GM12878 (cell line): Measurements from ENCODE around the gene PROSER2. TPM values are rescaled to one million over a fixed set of nuclear protein-coding genes. Genes with fewer than 3 reads are reported as not detected.

Experiments used
- ATAC-seq: fragments of 200-7000 bp; cut with Tn5 transposase; 3 replicates; pipeline ENCODE4 v1.9.1; 2020; ENCODE audit warnings: mild to moderate bottlenecking, moderate library complexity
- BruUV-seq: library from RNA; stranded (reverse); fragments of 400-500 nt; replicated peaks from 2 replicates; lab custom pipeline; 2021; lab: Mats Ljungman, UMichigan
- CTCF ChIA-PET: fragments of 300-600 bp; sonication (Branson Sonifier 250); formaldehyde crosslinking; extraction: SDS; loops from one replicate; lab custom pipeline; 2021; ENCODE audit warnings: inconsistent platforms; lab: Yijun Ruan, JAX
- POLR2A ChIA-PET: fragments of 350-600 bp; formaldehyde crosslinking; extraction: SDS; loops from one replicate; lab custom pipeline; 2021; ENCODE audit warnings: inconsistent platforms; lab: Charles Lee
- RAD21 ChIA-PET: fragments of 300-600 bp; sonication (Branson Sonifier 250); formaldehyde crosslinking; loops from one replicate; lab custom pipeline; 2023; ENCODE audit warnings: antibody characterized with exemption; ENCODE audit not compliant: unreplicated experiment; lab: Charles Lee
- SMC1A ChIA-PET: fragments of 300-600 bp; sonication (Branson Sonifier 250); formaldehyde crosslinking; loops from one replicate; lab custom pipeline; 2023; ENCODE audit not compliant: unreplicated experiment, uncharacterized antibody; lab: Charles Lee
- DNase-seq: peaks from one replicate; pipeline ENCODE4 v3.0.0-alpha.2; 2011; ENCODE audit warnings: low read depth, low spot score
- FAIRE-seq: peaks from 3 replicates; lab custom pipeline; 2011; peaks lifted over from hg19 to GRCh38; lab: Jason Lieb, UNC
- H2AFZ ChIP-seq: 2 replicates; pipeline ENCODE4 v1.6.0; 2011; ENCODE audit warnings: low read depth, low read length, control low read depth; ENCODE audit not compliant: control insufficient read depth
- H3K27ac ChIP-seq: 2 replicates; pipeline ENCODE4 v1.5.1; 2011; ENCODE audit warnings: control low read depth; ENCODE audit not compliant: control insufficient read depth, insufficient read depth
- H3K27me3 ChIP-seq, 2 experiments: replicated peaks in 1 of 2; 2 replicates each; pipeline versions ENCODE4 v1.6.0 to v1.6.1; 2011; ENCODE audit warnings: low read length in 1 of 2; ENCODE audit not compliant: control insufficient read depth in 2 of 2, insufficient read depth in 2 of 2
- H3K36me3 ChIP-seq, 2 experiments: 2 replicates each; pipeline ENCODE4 v1.5.1; 2011; ENCODE audit warnings: low read length in 1 of 2; ENCODE audit not compliant: control insufficient read depth in 2 of 2, insufficient read depth in 2 of 2
- H3K4me1 ChIP-seq: 2 replicates; pipeline ENCODE4 v1.6.1; 2011; ENCODE audit warnings: mild to moderate bottlenecking, low read length, moderate library complexity, mixed read lengths; ENCODE audit not compliant: control insufficient read depth, insufficient read depth
- H3K4me2 ChIP-seq: 2 replicates; pipeline ENCODE4 v1.6.0; 2011; ENCODE audit warnings: control low read depth; ENCODE audit not compliant: control insufficient read depth, insufficient read depth
- H3K4me3 ChIP-seq: fragments of 200-600 bp; sonication (generic); 2 replicates; pipeline ENCODE4 v1.5.1; 2016
- H3K79me2 ChIP-seq: 2 replicates; pipeline ENCODE4 v1.6.0; 2011; ENCODE audit warnings: low read length; ENCODE audit not compliant: control insufficient read depth, insufficient read depth
- H3K9ac ChIP-seq: 2 replicates; pipeline ENCODE4 v1.8.0; 2011; ENCODE audit warnings: low read length, control low read depth, mixed read lengths; ENCODE audit not compliant: control insufficient read depth, insufficient read depth
- H3K9me3 ChIP-seq: replicated peaks from 3 replicates; pipeline ENCODE4 v1.5.1; 2011; ENCODE audit warnings: mild to moderate bottlenecking, low read length; ENCODE audit not compliant: control insufficient read depth, insufficient read depth
- H4K20me1 ChIP-seq: 2 replicates; pipeline ENCODE4 v1.6.0; 2011; ENCODE audit not compliant: control insufficient read depth, insufficient read depth
- BCL11A ChIP-seq: IDR thresholded peaks from 2 replicates; pipeline ENCODE4 v1.6.1; 2011; ENCODE audit warnings: low read depth, low read length
- BMI1 ChIP-seq: fragments of 450-650 bp; IDR thresholded peaks from 2 replicates; pipeline ENCODE4 v1.6.1; 2016; ENCODE audit warnings: mild to moderate bottlenecking, moderate library complexity, borderline replicate concordance
- CBFB ChIP-seq: IDR thresholded peaks from 2 replicates; pipeline ENCODE4 v1.6.1; 2016; ENCODE audit warnings: antibody characterized with exemption, low read depth
- E4F1 ChIP-seq: fragments of 450-650 bp; IDR thresholded peaks from 2 replicates; pipeline ENCODE4 v1.6.1; 2018; ENCODE audit warnings: borderline replicate concordance, mild to moderate bottlenecking; ENCODE audit not compliant: partially characterized antibody
- GABPA ChIP-seq: IDR thresholded peaks from 2 replicates; pipeline ENCODE4 v1.6.1; 2014; ENCODE audit warnings: antibody characterized with exemption, low read depth, mild to moderate bottlenecking, inconsistent platforms
- JUNB ChIP-seq: IDR thresholded peaks from 2 replicates; pipeline ENCODE4 v1.6.1; 2016; ENCODE audit warnings: antibody characterized with exemption, mild to moderate bottlenecking
- NKRF ChIP-seq: fragments of 450-650 bp; conservative IDR thresholded peaks from 2 replicates; pipeline ENCODE4 v1.6.1; 2017; ENCODE audit warnings: mild to moderate bottlenecking, moderate library complexity
- PAX8 ChIP-seq: fragments of 450-650 bp; IDR thresholded peaks from 2 replicates; pipeline ENCODE4 v1.6.1; 2017; ENCODE audit warnings: mild to moderate bottlenecking, moderate library complexity
- TARDBP ChIP-seq: IDR thresholded peaks from 2 replicates; pipeline ENCODE4 v1.6.1; 2016; ENCODE audit warnings: borderline replicate concordance
- WGBS: methylation state at CpG from one replicate; pipeline ENCODE4 v1.1.6; 2016; ENCODE audit warnings: low lambda C conversion rate; ENCODE audit not compliant: insufficient replicate concordance, insufficient coverage; ENCODE audit errors: missing lambda C conversion rate; 5-methylcytosine and 5-hydroxymethylcytosine counted together
- in situ Hi-C: fragments of 300-500 bp; cut with MboI; formaldehyde crosslinking; loops from 9 replicates; pipeline ENCODE4 v1.14.3; 2018; ENCODE audit warnings: mixed read lengths
- intact Hi-C: fragments of 100-400 bp; cut with micrococcal nuclease; formaldehyde crosslinking; loops from one replicate; pipeline ENCODE4 v1.14.2; 2022; ENCODE audit not compliant: unreplicated experiment
- polyA plus RNA-seq, 11 experiments: library from polyadenylated mRNA; depleted of rRNA in 4 of 11; unstranded in 6 of 11; stranded (reverse) in 5 of 11; fragments of >200 nt; fragmentation: Nextera tagmentation in 4 of 11; fragmentation: Illumina TruSeq in 1 of 11; extraction: Ambion mirVana in 4 of 11; extraction: Trizol in 1 of 11; gene quantifications; 1 replicate in 1 of 11; 2 replicates in 10 of 11; pipeline versions ENCODE4 v1.2.1 to v1.2.3, GENCODE V29; 2011 to 2016; ENCODE audit warnings: inconsistent platforms in 2 of 11, missing spikeins in 2 of 11, low read depth in 1 of 11
- total RNA-seq, 4 experiments: library from RNA; depleted of rRNA in 3 of 4; stranded (reverse); fragments of >200 nt in 3 of 4; fragmentation: Illumina TruSeq in 1 of 4; extraction: Trizol in 1 of 4; gene quantifications; 2 replicates each; pipeline versions ENCODE4 v1.2.1 to v1.2.3, GENCODE V29; 2013 to 2021
- TF ChIP-seq, protein P1 (sequence below): IDR thresholded peaks from 2 replicates; pipeline ENCODE4 v1.6.1; 2012; ENCODE audit warnings: low read depth, low read length, improper control_type of control experiment
- TF ChIP-seq, protein P2 (sequence below): IDR thresholded peaks from 2 replicates; pipeline ENCODE4 v1.6.1; 2011; ENCODE audit warnings: borderline replicate concordance, low read depth, mild to moderate bottlenecking, moderate library complexity, low read length; ENCODE audit not compliant: insufficient read depth, poor library complexity, severe bottlenecking

The PROSER2 gene
- total and polyA plus RNA-seq, 10 of the 15 experiments (the other 5 are each of a cell fraction or from before 2014, with no cell fraction given), result 0.04 to 0.25 (median 0.07) TPM; not detected in 6

- DNase-seq, result no peak
- ChIA-PET RAD21 (no interaction called here), POLR2A (interaction anchor here (0.6 kb wide), 1 partner anchor 849 kb away, joined by 10 read pairs; no protein-coding TSS in a partner anchor), CTCF (interaction anchor here (0.7 kb wide), 1 partner anchor 722 kb away, joined by 3 read pairs; no protein-coding TSS in a partner anchor), SMC1A (interaction anchor here (0.6 kb wide), 1 partner anchor 748 kb away, joined by 3 read pairs; no protein-coding TSS in a partner anchor)
- Histone ChIP-seq H3K9me3 (no peaks in the 10 kb centered on the region), H3K4me1 (no peaks in the 10 kb centered on the region; the same call in 1 of the 2 replicates), H3K27ac (no peak overlapping the region), H3K4me2 (no peak overlapping the region), H4K20me1 (no peaks in the 10 kb centered on the region), H3K36me3 (no peaks in the 10 kb centered on the region), H3K4me3 (no peak overlapping the region), H3K79me2 (no peaks in the 10 kb centered on the region), H3K9ac (no peak overlapping the region), H2AFZ (no peak overlapping the region), H3K27me3 (no peaks in the 10 kb centered on the region)
- BruUV-seq, result no TSS peak
- no peak for TF ChIP-seq TARDBP
- TF ChIP-seq NKRF, result no peak
- TF ChIP-seq CBFB, result no peak
- TF ChIP-seq JUNB, result no peak
- TF ChIP-seq PAX8, result no peak
- TF ChIP-seq GABPA, result no peak
- no peak for TF ChIP-seq BMI1
- no peak for TF ChIP-seq BCL11A
- no peak for TF ChIP-seq E4F1
- TF ChIP-seq, protein P1, sequence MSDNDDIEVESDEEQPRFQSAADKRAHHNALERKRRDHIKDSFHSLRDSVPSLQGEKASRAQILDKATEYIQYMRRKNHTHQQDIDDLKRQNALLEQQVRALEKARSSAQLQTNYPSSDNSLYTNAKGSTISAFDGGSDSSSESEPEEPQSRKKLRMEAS, result no peak
- TF ChIP-seq, protein P2, sequence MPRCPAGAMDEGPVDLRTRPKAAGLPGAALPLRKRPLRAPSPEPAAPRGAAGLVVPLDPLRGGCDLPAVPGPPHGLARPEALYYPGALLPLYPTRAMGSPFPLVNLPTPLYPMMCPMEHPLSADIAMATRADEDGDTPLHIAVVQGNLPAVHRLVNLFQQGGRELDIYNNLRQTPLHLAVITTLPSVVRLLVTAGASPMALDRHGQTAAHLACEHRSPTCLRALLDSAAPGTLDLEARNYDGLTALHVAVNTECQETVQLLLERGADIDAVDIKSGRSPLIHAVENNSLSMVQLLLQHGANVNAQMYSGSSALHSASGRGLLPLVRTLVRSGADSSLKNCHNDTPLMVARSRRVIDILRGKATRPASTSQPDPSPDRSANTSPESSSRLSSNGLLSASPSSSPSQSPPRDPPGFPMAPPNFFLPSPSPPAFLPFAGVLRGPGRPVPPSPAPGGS, result no peak
- no peak for ATAC-seq
- no peak for FAIRE-seq
- in situ Hi-C loops (no loop called here), intact Hi-C loops (no loop called here)
- WGBS, result 69% methylated on average over 31 of the region's 32 CpGs
These were observed 57.2 kb downstream of the PROSER2 start for GRCh38 chr10:11880151-11881029.
